GM12874 (cell line): ENCODE results near the gene CASQ1.

Experiments
- CTCF ChIP-seq: IDR thresholded peaks from 2 replicates; pipeline ENCODE4 v1.5.1; 2011; ENCODE audit warnings: low read depth, mild to moderate bottlenecking, control low read depth, low read length, moderate library complexity; ENCODE audit not compliant: insufficient read depth

Gene CASQ1

GRCh38 chr1:160151303-160151702, 39.1 kb upstream of the CASQ1 start, which contains the start of gene ATP1A4:
ATP1A4 (plus strand) TSS chr1:160151603; CDS start chr1:160152041, 438 bp downstream.
- no peak for TF ChIP-seq CTCF

- no peak for TF ChIP-seq CTCF
Observed at GRCh38 chr1:160154790-160155189, 35.6 kb upstream of the CASQ1 start.

- TF ChIP-seq CTCF = no peak
Observed at GRCh38 chr1:160156361-160156760, 34.0 kb upstream of the CASQ1 start.

- no peak for TF ChIP-seq CTCF
Observed at GRCh38 chr1:160157174-160157573, 33.2 kb upstream of the CASQ1 start.

GRCh38 chr1:160158031-160158430, 32.3 kb upstream of the CASQ1 start:
- TF ChIP-seq CTCF = no peak

- TF ChIP-seq CTCF = no peak
Observed at GRCh38 chr1:160158534-160158933, 31.8 kb upstream of the CASQ1 start.

GRCh38 chr1:160159846-160160245, 30.5 kb upstream of the CASQ1 start:
- no peak for TF ChIP-seq CTCF
